SK-N-MC (cell line): ENCODE data around the gene MRNIP.
"Not testable (repeated sequence)": the region's sequence is repeated elsewhere in the genome, so short reads cannot be mapped to it uniquely, and the experiment has no call there.

Experiments used
- DNase-seq: peaks from one replicate; pipeline ENCODE4 v3.0.0-alpha.2; 2011; ENCODE audit warnings: low read depth, low spot score
- H3K27ac ChIP-seq: fragments of 200-600 bp; sonication (generic); 2 replicates; pipeline ENCODE4 v1.5.1; 2016; ENCODE audit warnings: mixed run types
- H3K36me3 ChIP-seq: fragments of 200-600 bp; sonication (generic); 2 replicates; pipeline ENCODE4 v1.6.1; 2017; ENCODE audit warnings: antibody characterized with exemption, low read length, mixed read lengths; ENCODE audit not compliant: insufficient read depth
- H3K4me3 ChIP-seq: fragments of 200-600 bp; sonication (generic); 2 replicates; pipeline ENCODE4 v1.5.1; 2016
- H3K9ac ChIP-seq: fragments of 200-600 bp; sonication (generic); 2 replicates; pipeline ENCODE4 v1.8.0; 2017; ENCODE audit warnings: mixed run types, mixed read lengths; ENCODE audit not compliant: insufficient read length
- H3K9me3 ChIP-seq: fragments of 200-600 bp; sonication (generic); 2 replicates; pipeline ENCODE4 v1.6.1; 2017; ENCODE audit warnings: low read depth, mild to moderate bottlenecking, antibody characterized with exemption, low read length, moderate library complexity, mixed read lengths
- EZH2 ChIP-seq: fragments of 200-600 bp; sonication (generic); IDR thresholded peaks from one replicate; pipeline ENCODE4 v1.6.1; 2017; ENCODE audit warnings: antibody characterized with exemption
- FOXP2 ChIP-seq: optimal IDR thresholded peaks from 2 replicates; pipeline ENCODE3; 2011; ENCODE audit warnings: mild to moderate bottlenecking, moderate library complexity; ENCODE audit not compliant: insufficient read depth; ENCODE audit errors: extremely low read length, control extremely low read depth
- POLR2AphosphoS5 ChIP-seq: IDR thresholded peaks from 2 replicates; pipeline ENCODE4 v1.6.1; 2012; ENCODE audit warnings: mild to moderate bottlenecking, low read depth, low read length, borderline replicate concordance

Gene MRNIP

GRCh38 chr5:179874536-179875292, 16.1 kb upstream of the MRNIP start:
- H3K4me3 ChIP-seq = no peak overlapping the region
- no peak for DNase-seq
- H3K9ac ChIP-seq = no peak overlapping the region
- peaks cover 12% of the 10 kb centered on the region; the same call in 1 of the 2 replicates for H3K36me3 ChIP-seq
- H3K27ac ChIP-seq = no peak overlapping the region
- no peaks in the 10 kb centered on the region for H3K9me3 ChIP-seq
- TF ChIP-seq POLR2AphosphoS5 (no peak), EZH2 (no peak), FOXP2 (no peak)

GRCh38 chr5:179874136-179874535, 15.5 kb upstream of the MRNIP start:
- TF ChIP-seq FOXP2 (no peak), POLR2AphosphoS5 (no peak), EZH2 (no peak)
- Histone ChIP-seq H3K27ac (no peak overlapping the region), H3K4me3 (no peak overlapping the region), H3K9ac (no peak overlapping the region), H3K9me3 (no peaks in the 10 kb centered on the region), H3K36me3 (peaks cover 12% of the 10 kb centered on the region; the same call in 1 of the 2 replicates)
- DNase-seq = no peak

- H3K27ac ChIP-seq = no peak overlapping the region
- no peak for DNase-seq
- H3K9me3 ChIP-seq = no peaks in the 10 kb centered on the region
- H3K9ac ChIP-seq = no peak overlapping the region
- H3K4me3 ChIP-seq = no peak overlapping the region
- TF ChIP-seq POLR2AphosphoS5 = no peak
- no peak for TF ChIP-seq FOXP2
- TF ChIP-seq EZH2 = no peak
- peaks cover 12% of the 10 kb centered on the region; the same call in 1 of the 2 replicates for H3K36me3 ChIP-seq
Measured at GRCh38 chr5:179873588-179874110, 15.0 kb upstream of the MRNIP start.

GRCh38 chr5:179872828-179873575, 14.4 kb upstream of the MRNIP start:
- Histone ChIP-seq H3K4me3 (no peak overlapping the region), H3K27ac (no peak overlapping the region), H3K9me3 (no peaks in the 10 kb centered on the region), H3K36me3 (peaks cover 15% of the 10 kb centered on the region; the same call in 1 of the 2 replicates), H3K9ac (no peak overlapping the region)
- no peak for DNase-seq
- TF ChIP-seq FOXP2 = no peak
- no peak for TF ChIP-seq EZH2
- TF ChIP-seq POLR2AphosphoS5 = no peak

- Histone ChIP-seq H3K9me3 (no peaks in the 10 kb centered on the region), H3K36me3 (peaks cover 15% of the 10 kb centered on the region; the same call in 1 of the 2 replicates), H3K4me3 (no peak overlapping the region), H3K9ac (no peak overlapping the region), H3K27ac (no peak overlapping the region)
- TF ChIP-seq EZH2 = no peak
- no peak for TF ChIP-seq POLR2AphosphoS5
- no peak for TF ChIP-seq FOXP2
- no peak for DNase-seq
Measured at GRCh38 chr5:179872055-179872827, 13.6 kb upstream of the MRNIP start.

GRCh38 chr5:179871533-179871932, 12.9 kb upstream of the MRNIP start:
- not testable (repeated sequence) for H3K9me3 ChIP-seq, H3K4me3 ChIP-seq, DNase-seq, H3K9ac ChIP-seq, H3K27ac ChIP-seq
- peaks cover 15% of the 10 kb centered on the region; the same call in 1 of the 2 replicates for H3K36me3 ChIP-seq

GRCh38 chr5:179870952-179871351, 12.3 kb upstream of the MRNIP start:
- H3K4me3 ChIP-seq = no peak overlapping the region
- peaks cover 15% of the 10 kb centered on the region; the same call in 1 of the 2 replicates for H3K36me3 ChIP-seq
- H3K9ac ChIP-seq = no peak overlapping the region
- no peak for DNase-seq
- H3K27ac ChIP-seq = no peak overlapping the region
- no peak for TF ChIP-seq EZH2
- TF ChIP-seq POLR2AphosphoS5 = no peak
- no peak for TF ChIP-seq FOXP2
- no peaks in the 10 kb centered on the region for H3K9me3 ChIP-seq
